A549 (cell line): Measurements from ENCODE around the gene ZRANB1. TPM values are rescaled to one million over a fixed set of nuclear protein-coding genes. Genes with fewer than 3 reads are reported as not detected.

Source experiments
- ATAC-seq, 2 experiments: fragments of 200-7000 bp in 1 of 2; fragments of >200 bp in 1 of 2; cut with Nextera tagmentation in 1 of 2; cut with Tn5 transposase in 1 of 2; 3 replicates each; pipeline versions ENCODE4 v1.8.0 to v1.9.1; 2018 to 2020; ENCODE audit warnings: mild to moderate bottlenecking in 1 of 2, moderate library complexity in 1 of 2
- CTCF ChIA-PET: fragments of 300-600 bp; sonication (Branson Sonifier 250); formaldehyde crosslinking; extraction: SDS; loops from one replicate; lab custom pipeline; 2021; ENCODE audit warnings: antibody characterized with exemption, inconsistent platforms; lab: Yijun Ruan, JAX
- POLR2A ChIA-PET: fragments of 350-600 bp; formaldehyde crosslinking; extraction: SDS; loops from one replicate; lab custom pipeline; 2021; ENCODE audit warnings: antibody characterized with exemption, inconsistent platforms; lab: Yijun Ruan, JAX
- DNase-seq, 2 experiments: peaks; one replicate each; pipeline versions ENCODE4 v3.0.0 to v3.0.0-alpha.2; 2011 to 2016; ENCODE audit warnings: low read depth in 1 of 2, low spot score in 1 of 2
- FAIRE-seq: peaks from 2 replicates; lab custom pipeline; 2011; peaks lifted over from hg19 to GRCh38; lab: Jason Lieb, UNC
- H3K27ac ChIP-seq, 2 experiments: fragments of >200 bp; sonication (Bioruptor Twin); formaldehyde crosslinking; 3 replicates each; pipeline ENCODE4 v1.5.1; 2016 to 2017
- H3K4me1 ChIP-seq: fragments of >200 bp; sonication (Bioruptor Twin); formaldehyde crosslinking; 3 replicates; pipeline ENCODE4 v1.6.1; 2016
- H3K4me2 ChIP-seq: fragments of >200 bp; sonication (Bioruptor Twin); formaldehyde crosslinking; 3 replicates; pipeline ENCODE4 v1.6.1; 2016
- H3K4me3 ChIP-seq: fragments of >200 bp; sonication (Bioruptor Twin); formaldehyde crosslinking; 3 replicates; pipeline ENCODE4 v1.5.1; 2016
- H3K9me3 ChIP-seq: fragments of >200 bp; sonication (Bioruptor Twin); formaldehyde crosslinking; 3 replicates; pipeline ENCODE4 v1.6.1; 2016
- CBX2 ChIP-seq: fragments of 200-600 bp; sonication (generic); IDR thresholded peaks from 2 replicates; pipeline ENCODE4 v1.6.1; 2016; ENCODE audit warnings: low read depth, mild to moderate bottlenecking, borderline replicate concordance
- CBX8 ChIP-seq: fragments of 200-600 bp; sonication (generic); IDR thresholded peaks from 2 replicates; pipeline ENCODE4 v1.6.1; 2016
- CEBPB ChIP-seq, 2 experiments: fragments of >200 bp in 1 of 2; sonication (Bioruptor Twin) in 1 of 2; formaldehyde crosslinking in 1 of 2; IDR thresholded peaks; 2 replicates each; pipeline ENCODE4 v1.6.1; 2012 to 2016
- CHD4 ChIP-seq: fragments of 200-600 bp; sonication (generic); IDR thresholded peaks from 2 replicates; pipeline ENCODE4 v1.6.1; 2016; ENCODE audit warnings: antibody characterized with exemption, mild to moderate bottlenecking, borderline replicate concordance
- CTCF ChIP-seq: fragments of >200 bp; sonication (Bioruptor Twin); formaldehyde crosslinking; IDR thresholded peaks from 3 replicates; pipeline ENCODE4 v1.5.1; 2016
- E2F6 ChIP-seq: IDR thresholded peaks from 2 replicates; pipeline ENCODE4 v1.6.1; 2012; ENCODE audit warnings: low read depth, borderline replicate concordance
- EHF ChIP-seq: fragments of 250-450 bp; sonication (Bioruptor Pico); IDR thresholded peaks from 2 replicates; pipeline ENCODE4 v1.5.0; 2020; ENCODE audit warnings: mild to moderate bottlenecking
- ELK1 ChIP-seq: fragments of 150-350 bp; IDR thresholded peaks from 2 replicates; pipeline ENCODE4 v1.6.1; 2014; ENCODE audit warnings: low read depth, mild to moderate bottlenecking, low read length
- EP300 ChIP-seq, 2 experiments: fragments of >200 bp; sonication (Bioruptor Twin); formaldehyde crosslinking; IDR thresholded peaks; 2 replicates in 1 of 2; 3 replicates in 1 of 2; pipeline ENCODE4 v1.6.1; 2016 to 2017
- FOXS1 ChIP-seq: fragments of 250-450 bp; sonication (Bioruptor Pico); IDR thresholded peaks from 2 replicates; pipeline ENCODE4 v1.5.0; 2020; ENCODE audit warnings: mild to moderate bottlenecking, moderate library complexity
- HEYL ChIP-seq: fragments of 250-450 bp; sonication (Bioruptor Pico); IDR thresholded peaks from 2 replicates; pipeline ENCODE4 v1.8.0; 2021; ENCODE audit warnings: mild to moderate bottlenecking, moderate library complexity
- HOXA7 ChIP-seq: fragments of 250-450 bp; sonication (Bioruptor Pico); IDR thresholded peaks from 2 replicates; pipeline ENCODE4 v1.5.0; 2020; ENCODE audit warnings: mild to moderate bottlenecking, moderate library complexity
- JUN ChIP-seq, 2 experiments: fragments of >200 bp; sonication (Bioruptor Twin); formaldehyde crosslinking; IDR thresholded peaks; 2 replicates in 1 of 2; 3 replicates in 1 of 2; pipeline ENCODE4 v1.6.1; 2016 to 2017
- MAZ ChIP-seq: fragments of 150-350 bp; IDR thresholded peaks from 2 replicates; pipeline ENCODE4 v1.6.1; 2014; ENCODE audit warnings: antibody characterized with exemption, low read depth, low read length, borderline replicate concordance
- NFE2L2 ChIP-seq: fragments of 150-350 bp; conservative IDR thresholded peaks from 2 replicates; pipeline ENCODE4 v1.6.1; 2014; ENCODE audit warnings: low read length
- NR3C1 ChIP-seq: fragments of >200 bp; sonication (Bioruptor Twin); formaldehyde crosslinking; IDR thresholded peaks from 3 replicates; pipeline ENCODE4 v1.6.1; 2017
- TFCP2L1 ChIP-seq: fragments of 250-450 bp; sonication (Bioruptor Pico); IDR thresholded peaks from 2 replicates; pipeline ENCODE4 v1.5.0; 2021; ENCODE audit warnings: mild to moderate bottlenecking
- ZFP36 ChIP-seq: fragments of 450-650 bp; IDR thresholded peaks from 2 replicates; pipeline ENCODE4 v1.6.1; 2014; ENCODE audit warnings: borderline replicate concordance; ENCODE audit not compliant: partially characterized antibody
- ZSCAN20 ChIP-seq: fragments of 250-450 bp; sonication (Bioruptor Pico); IDR thresholded peaks from 2 replicates; pipeline ENCODE4 v1.8.0; 2022; ENCODE audit warnings: mild to moderate bottlenecking, moderate library complexity
- WGBS: methylation state at CpG from one replicate; pipeline ENCODE4 v1.1.6; 2017; ENCODE audit errors: missing lambda C conversion rate; 5-methylcytosine and 5-hydroxymethylcytosine counted together
- polyA plus RNA-seq, 4 experiments: library from polyadenylated mRNA; depleted of rRNA in 3 of 4; stranded (reverse); fragments of >200 nt; fragmentation: RNase III in 1 of 4; extraction: RNeasy Plus Mini Kit Qiagen cat#74134 plus additional on column Dnase treatment in 1 of 4; gene quantifications; 2 replicates in 3 of 4; 3 replicates in 1 of 4; pipeline ENCODE4 v1.2.3, GENCODE V29; 2011 to 2017

Gene ZRANB1
- polyA plus RNA-seq, 2 of the 4 experiments (the other 2 are of a cell fraction), result 8.0 to 19.5 TPM

- TF ChIP-seq EHF (CRISPR knock-in tag) (no peak), CHD4 (no peak), ZSCAN20 (CRISPR knock-in tag) (no peak)
- TF ChIP-seq, all 56 proteins: peak for 0
- ChIA-PET POLR2A (no interaction called here), CTCF (no interaction called here)
- H3K9me3 ChIP-seq, result no peaks in the 10 kb centered on the region
- no peak overlapping the region for H3K4me2 ChIP-seq
- H3K27ac ChIP-seq, result no peak overlapping the region
- no peaks in the 10 kb centered on the region for H3K4me1 ChIP-seq
- no peak for FAIRE-seq
- ATAC-seq, result no peak
- H3K4me3 ChIP-seq, result no peak overlapping the region
- WGBS, result 76% methylated on average over 3 of the region's 3 CpGs
- DNase-seq, result no peak
These were observed 11.5 kb downstream of the ZRANB1 start for GRCh38 chr10:124953421-124953820.

- H3K4me2 ChIP-seq, result no peak overlapping the region
- H3K9me3 ChIP-seq, result no peaks in the 10 kb centered on the region
- no peak for ATAC-seq
- no peak for TF ChIP-seq TFCP2L1 (CRISPR knock-in tag)
- TF ChIP-seq CBX8, result no peak
- no peak for TF ChIP-seq NFE2L2
- TF ChIP-seq EP300 (IDR thresholded peaks at IDR 0.05), result no peak
- no peak for TF ChIP-seq JUN (IDR thresholded peaks at IDR 0.05)
- TF ChIP-seq E2F6, result no peak
- no peak for TF ChIP-seq NR3C1
- TF ChIP-seq HEYL (CRISPR knock-in tag), result no peak
- TF ChIP-seq CTCF, result no peak
- no peak for TF ChIP-seq HOXA7 (CRISPR knock-in tag)
- no peak for TF ChIP-seq CBX2
- TF ChIP-seq, all 56 proteins: peak for 0
- FAIRE-seq (no peak), DNase-seq (no peak)
- no peaks in the 10 kb centered on the region for H3K4me1 ChIP-seq
- ChIA-PET CTCF (interaction anchor here (1.4 kb wide), 1 partner anchor 12 kb away, joined by 3 read pairs; no protein-coding TSS in a partner anchor), POLR2A (no interaction called here)
- 71% methylated on average over 7 of the region's 7 CpGs for WGBS
- no peak overlapping the region for H3K4me3 ChIP-seq
- H3K27ac ChIP-seq, result no peak overlapping the region
These were observed 13.3 kb downstream of the ZRANB1 start for GRCh38 chr10:124955243-124955642.

- WGBS, result 89% methylated on average over 10 of the region's 10 CpGs
- Histone ChIP-seq H3K9me3 (no peaks in the 10 kb centered on the region), H3K4me2 (no peak overlapping the region), H3K4me1 (no peaks in the 10 kb centered on the region), H3K27ac (no peak overlapping the region), H3K4me3 (no peak overlapping the region)
- CTCF ChIA-PET, result no interaction called here
- no peak for DNase-seq
- FAIRE-seq, result no peak
- TF ChIP-seq CTCF (no peak), HOXA7 (CRISPR knock-in tag) (no peak), ELK1 (no peak), ZFP36 (no peak), JUN (IDR thresholded peaks at IDR 0.05) (no peak), CBX8 (no peak), MAZ (no peak), FOXS1 (CRISPR knock-in tag) (no peak), CEBPB (IDR thresholded peaks at IDR 0.05) (no peak), E2F6 (no peak)
- POLR2A ChIA-PET, result no interaction called here
- no peak for ATAC-seq
These were observed 13.9 kb downstream of the ZRANB1 start for GRCh38 chr10:124955868-124956267.
